Tibial nerve (tissue), 4 donors: ENCODE measurements around the gene TATDN2. TPM values are rescaled to one million over a fixed set of nuclear protein-coding genes. Genes with fewer than 3 reads are reported as not detected.
"Not testable (repeated sequence)": the region's sequence is repeated elsewhere in the genome, so short reads cannot be mapped to it uniquely, and the experiment has no call there.

ENCODE experiments used
- DNase-seq, 2 donors: peaks; one replicate each; pipeline ENCODE4 v3.0.0-alpha.2; 2019; ENCODE audit warnings: low spot score in 2 of 2
- H3K27ac ChIP-seq, 4 donors: fragments of 200-600 bp; sonication (generic) in 3 of 4; one replicate each; pipeline ENCODE4 v1.5.1; 2017 to 2019; ENCODE audit warnings: mild to moderate bottlenecking in 1 of 4
- H3K27me3 ChIP-seq, 2 donors: fragments of 200-600 bp; sonication (generic) in 1 of 2; one replicate each; pipeline versions ENCODE4 v1.5.1 to v1.6.0; 2017 to 2019
- H3K36me3 ChIP-seq, 3 donors: fragments of 200-600 bp; sonication (generic); one replicate each; pipeline ENCODE4 v1.5.1; 2018 to 2019
- H3K4me1 ChIP-seq, 4 donors: fragments of 200-600 bp; sonication (generic) in 3 of 4; one replicate each; pipeline ENCODE4 v1.5.1; 2017 to 2019
- H3K4me3 ChIP-seq, 4 donors: fragments of 200-600 bp; sonication (generic) in 3 of 4; one replicate each; pipeline ENCODE4 v1.5.1; 2017 to 2019; ENCODE audit warnings: mild to moderate bottlenecking in 1 of 4, moderate library complexity in 1 of 4
- H3K9me3 ChIP-seq, 4 donors: fragments of 200-600 bp; sonication (generic) in 3 of 4; one replicate each; pipeline ENCODE4 v1.5.1; 2017 to 2019
- CTCF ChIP-seq, 5 experiments: fragments of 200-600 bp in 3 of 5; fragments of 450-650 bp in 2 of 5; sonication (generic) in 3 of 5; IDR thresholded peaks; one replicate each; pipeline ENCODE4 v1.5.1; 2016 to 2019; ENCODE audit warnings: antibody characterized with exemption in 5 of 5, mild to moderate bottlenecking in 3 of 5, moderate library complexity in 2 of 5
- EP300 ChIP-seq, 2 donors: sonication (generic); formaldehyde crosslinking; IDR thresholded peaks; one replicate each; pipeline ENCODE4 v1.6.1; 2017; ENCODE audit warnings: antibody characterized with exemption in 2 of 2, mild to moderate bottlenecking in 1 of 2
- POLR2A ChIP-seq, 2 donors: fragments of 450-650 bp; IDR thresholded peaks; one replicate each; pipeline ENCODE4 v1.6.1; 2017; ENCODE audit warnings: antibody characterized with exemption in 2 of 2, mild to moderate bottlenecking in 2 of 2, moderate library complexity in 2 of 2
- WGBS, 2 donors: methylation state at CpG; one replicate each; pipeline ENCODE4 v1.1.5; 2018; 5-methylcytosine and 5-hydroxymethylcytosine counted together
- total RNA-seq, 4 donors: library from RNA; depleted of rRNA; stranded (reverse); fragments of >200 nt; gene quantifications; one replicate each; pipeline ENCODE4 v1.1.0, GENCODE V29; 2016

The TATDN2 gene
- total RNA-seq, 4 donors from 2014 or later = 21.2 to 28.9 (median 28.5) TPM

- WGBS, 2 donors = 89 to 94% methylated on average over 6 of the region's 6 CpGs
- Histone ChIP-seq H3K4me1 (peaks cover 0 to 15% (median 0%) of the 10 kb centered on the region in 4 donors), H3K9me3 (no peaks in the 10 kb centered on the region), H3K4me3 (no peak overlapping the region), H3K36me3 (peaks cover 0 to 72% (median 0%) of the 10 kb centered on the region in 3 donors), H3K27me3 (no peaks in the 10 kb centered on the region), H3K27ac (no peak overlapping the region)
- DNase-seq = no peak
- no peak for TF ChIP-seq EP300 (IDR thresholded peaks at IDR 0.05)
- no peak for TF ChIP-seq POLR2A (IDR thresholded peaks at IDR 0.05)
Observed at GRCh38 chr3:10260211-10260701, 12.0 kb downstream of the TATDN2 start.

- peaks cover 0 to 61% (median 0%) of the 10 kb centered on the region in 3 donors for H3K36me3 ChIP-seq
- H3K4me3 ChIP-seq = no peak overlapping the region
- no peaks in the 10 kb centered on the region for H3K27me3 ChIP-seq
- DNase-seq = no peak
- 71 to 76% methylated on average over 4 of the region's 4 CpGs for WGBS, 2 donors
- no peak overlapping the region for H3K27ac ChIP-seq
- TF ChIP-seq EP300 (IDR thresholded peaks at IDR 0.05) = no peak
- TF ChIP-seq POLR2A (IDR thresholded peaks at IDR 0.05) = no peak
- TF ChIP-seq CTCF (IDR thresholded peaks at IDR 0.05) = no peak
- H3K9me3 ChIP-seq = no peaks in the 10 kb centered on the region
- H3K4me1 ChIP-seq = peaks cover 0 to 17% (median 0%) of the 10 kb centered on the region in 4 donors
Observed at GRCh38 chr3:10262027-10262426, 13.8 kb downstream of the TATDN2 start.

- peak in 1 of 2 donors; percentile 53 for DNase-seq
- Histone ChIP-seq H3K9me3 (no peaks in the 10 kb centered on the region), H3K4me3 (no peak overlapping the region), H3K27ac (peak overlapping the region in 1 of 4 donors; percentile 1), H3K4me1 (peaks cover 0 to 32% (median 0%) of the 10 kb centered on the region in 4 donors), H3K36me3 (peaks cover 0 to 54% (median 0%) of the 10 kb centered on the region in 3 donors), H3K27me3 (no peaks in the 10 kb centered on the region)
- TF ChIP-seq CTCF (IDR thresholded peaks at IDR 0.05) (peak; percentile 34 to 47 (median 39)), EP300 (IDR thresholded peaks at IDR 0.05) (no peak), POLR2A (IDR thresholded peaks at IDR 0.05) (no peak)
- 35 to 44% methylated on average over 12 of the region's 12 CpGs for WGBS, 2 donors
Observed at GRCh38 chr3:10263646-10264363, 15.5 kb downstream of the TATDN2 start.

GRCh38 chr3:10265833-10266232 lies 17.6 kb downstream of the TATDN2 start:
- H3K9me3 ChIP-seq = no peaks in the 10 kb centered on the region
- no peak overlapping the region for H3K4me3 ChIP-seq
- no peaks in the 10 kb centered on the region for H3K27me3 ChIP-seq
- H3K4me1 ChIP-seq = peaks cover 0 to 29% (median 0%) of the 10 kb centered on the region in 4 donors
- peaks cover 0 to 53% (median 2%) of the 10 kb centered on the region in 3 donors for H3K36me3 ChIP-seq
- TF ChIP-seq EP300 (IDR thresholded peaks at IDR 0.05) = no peak
- H3K27ac ChIP-seq = no peak overlapping the region
- WGBS, 2 donors = 93 to 97% methylated on average over 2 of the region's 2 CpGs
- DNase-seq = no peak

- DNase-seq = not testable (repeated sequence)
- H3K36me3 ChIP-seq = peaks cover 0 to 53% (median 2%) of the 10 kb centered on the region in 3 donors
- WGBS, 2 donors = 84 to 89% methylated on average over 7 of the region's 7 CpGs
Observed at GRCh38 chr3:10266936-10267335, 18.7 kb downstream of the TATDN2 start.

GRCh38 chr3:10268116-10268515 lies 19.9 kb downstream of the TATDN2 start:
- TF ChIP-seq EP300 (IDR thresholded peaks at IDR 0.05) (no peak), POLR2A (IDR thresholded peaks at IDR 0.05) (no peak), CTCF (IDR thresholded peaks at IDR 0.05) (no peak)
- H3K27ac ChIP-seq = no peak overlapping the region
- H3K27me3 ChIP-seq = no peaks in the 10 kb centered on the region
- H3K4me1 ChIP-seq = peaks cover 0 to 32% (median under 1%) of the 10 kb centered on the region in 4 donors
- H3K36me3 ChIP-seq = peaks cover 0 to 54% (median 2%) of the 10 kb centered on the region in 3 donors
- H3K4me3 ChIP-seq = no peak overlapping the region
- H3K9me3 ChIP-seq = no peaks in the 10 kb centered on the region
- no peak for DNase-seq

More at GRCh38 chr3:10266936-10267335, 18.7 kb downstream of the TATDN2 start:
- not testable (repeated sequence) for H3K27me3 ChIP-seq, H3K4me3 ChIP-seq, H3K9me3 ChIP-seq, H3K27ac ChIP-seq
- peaks cover 0 to 27% (median 0%) of the 10 kb centered on the region in 4 donors for H3K4me1 ChIP-seq
